AG04449 (cell line): ENCODE measurements around the gene VAC14.

Experiments
- CTCF ChIA-PET: fragments of 350-600 bp; formaldehyde crosslinking; extraction: SDS; loops from one replicate; lab custom pipeline; 2021; ENCODE audit warnings: antibody characterized with exemption; lab: Yijun Ruan, JAX
- POLR2A ChIA-PET: fragments of 400-600, 350-600 bp; formaldehyde crosslinking; extraction: SDS; loops from one replicate; lab custom pipeline; 2020; ENCODE audit warnings: antibody characterized with exemption, inconsistent platforms; lab: Yijun Ruan, JAX
- DNase-seq: peaks from one replicate; pipeline ENCODE4 v3.0.0-alpha.2; 2010; ENCODE audit warnings: low read depth, low spot score
- H3K4me3 ChIP-seq: 2 replicates; pipeline ENCODE4 v1.5.1; 2011; ENCODE audit warnings: low read depth, mild to moderate bottlenecking, control low read depth, low read length
- CTCF ChIP-seq: IDR thresholded peaks from one replicate; pipeline ENCODE4 v1.5.1; 2011; ENCODE audit warnings: mild to moderate bottlenecking, moderate library complexity, low read length, control low read depth, inconsistent platforms; ENCODE audit not compliant: insufficient read depth; ENCODE audit errors: missing control alignments

VAC14 gene

GRCh38 chr16:70729292-70729691 lies 71.7 kb downstream of the VAC14 start:
- no peak for TF ChIP-seq CTCF
- no peak for DNase-seq
- H3K4me3 ChIP-seq: no peak overlapping the region
- POLR2A ChIA-PET: no interaction called here
- CTCF ChIA-PET: no interaction called here

GRCh38 chr16:70728150-70728549 lies 72.8 kb downstream of the VAC14 start:
- ChIA-PET CTCF (interaction anchor here (1.1 to 2.6 kb wide), 2 partner anchors 10 to 197 kb away, joined by 3 to 10 read pairs; no protein-coding TSS in a partner anchor), POLR2A (no interaction called here)
- DNase-seq: no peak
- no peak overlapping the region for H3K4me3 ChIP-seq
- no peak for TF ChIP-seq CTCF

GRCh38 chr16:70726892-70727361 lies 74.0 kb downstream of the VAC14 start:
- POLR2A ChIA-PET: no interaction called here
- DNase-seq: no peak
- H3K4me3 ChIP-seq: no peak overlapping the region
- CTCF ChIA-PET: interaction anchor here (1.0 to 2.6 kb wide), 3 partner anchors 8 to 195 kb away, joined by 3 to 10 read pairs (median 3); no protein-coding TSS in a partner anchor
- TF ChIP-seq CTCF: no peak

GRCh38 chr16:70725912-70726828 lies 74.8 kb downstream of the VAC14 start:
- TF ChIP-seq CTCF: no peak
- CTCF ChIA-PET: interaction anchor here (1.0 to 2.6 kb wide), 2 partner anchors 8 to 12 kb away, joined by 3 to 10 read pairs; no protein-coding TSS in a partner anchor
- no peak overlapping the region for H3K4me3 ChIP-seq
- POLR2A ChIA-PET: no interaction called here
- no peak for DNase-seq

GRCh38 chr16:70725024-70725911 lies 75.7 kb downstream of the VAC14 start:
- ChIA-PET CTCF (no interaction called here), POLR2A (interaction anchor here (0.6 kb wide), 1 partner anchor 10 kb away, joined by 3 read pairs; no protein-coding TSS in a partner anchor)
- no peak for TF ChIP-seq CTCF
- DNase-seq: no peak
- no peak overlapping the region for H3K4me3 ChIP-seq
